Hair follicle dermal papilla cell (primary cell): ENCODE data around the gene LPGAT1. TPM values are rescaled to one million over a fixed set of nuclear protein-coding genes. Genes with fewer than 3 reads are reported as not detected.

Experiments used
- small RNA-seq: library from RNA; depleted of rRNA; stranded (forward); fragments of <200 nt; gene quantifications from one replicate; pipeline ENCODE3, GENCODE V24; 2012
- total RNA-seq: library from RNA; depleted of rRNA; stranded (reverse); fragments of >200 nt; gene quantifications from 2 replicates; pipeline ENCODE4 v1.2.3, GENCODE V29; 2012

The LPGAT1 gene
- 54.4 and 58.7 TPM in 2 replicates for total RNA-seq

GRCh38 chr1:211830328-211831142 lies at the start of gene LPGAT1:
Gene LPGAT1, minus strand, starts transcription at chr1:211830763. Its CDS starts 1,467 bp downstream, at chr1:211829296.

Small RNAs within 50 kb of the gene (small RNA-seq; reads per million reads assigned to genes)
- gene RF00019, result not detected
- not detected for gene RN7SL344P

Other genes starting within 250 kb of the LPGAT1 start
- gene NEK2, start 155.1 kb downstream of the LPGAT1 start, total RNA-seq, result 1.6 and 1.7 TPM in 2 replicates
- 17.5 and 25.5 TPM in 2 replicates for gene INTS7, start 204.8 kb upstream of the LPGAT1 start, total RNA-seq
- gene DTL, start 205.0 kb upstream of the LPGAT1 start, total RNA-seq, result 1.1 and 2.9 TPM in 2 replicates